Omental fat pad (tissue), 4 donors: ENCODE results near the gene ALDH1L2. TPM values are rescaled to one million over a fixed set of nuclear protein-coding genes. Genes with fewer than 3 reads are reported as not detected.

Experiments used
- ATAC-seq: fragments of 150-250 bp; one replicate; pipeline ENCODE4 v1.9.1; 2016; ENCODE audit warnings: mild to moderate bottlenecking, moderate library complexity; ENCODE audit not compliant: low FRiP score
- DNase-seq: peaks from one replicate; pipeline ENCODE4 v3.0.0-alpha.2; 2019; ENCODE audit warnings: low spot score
- total RNA-seq, 4 donors: library from RNA; depleted of rRNA; stranded (reverse); fragments of >200 nt; gene quantifications; one replicate each; pipeline ENCODE4 v1.1.0, GENCODE V29; 2016
- TF ChIP-seq, protein P1 (sequence below), 3 donors: fragments of 450-650 bp; IDR thresholded peaks; one replicate each; pipeline ENCODE4 v1.5.1; 2016 to 2017; ENCODE audit warnings: antibody characterized with exemption in 3 of 3, mild to moderate bottlenecking in 3 of 3, moderate library complexity in 2 of 3

Gene ALDH1L2
- total RNA-seq, 4 donors from 2014 or later: 3.7 to 22.4 (median 5.2) TPM

DNA sequence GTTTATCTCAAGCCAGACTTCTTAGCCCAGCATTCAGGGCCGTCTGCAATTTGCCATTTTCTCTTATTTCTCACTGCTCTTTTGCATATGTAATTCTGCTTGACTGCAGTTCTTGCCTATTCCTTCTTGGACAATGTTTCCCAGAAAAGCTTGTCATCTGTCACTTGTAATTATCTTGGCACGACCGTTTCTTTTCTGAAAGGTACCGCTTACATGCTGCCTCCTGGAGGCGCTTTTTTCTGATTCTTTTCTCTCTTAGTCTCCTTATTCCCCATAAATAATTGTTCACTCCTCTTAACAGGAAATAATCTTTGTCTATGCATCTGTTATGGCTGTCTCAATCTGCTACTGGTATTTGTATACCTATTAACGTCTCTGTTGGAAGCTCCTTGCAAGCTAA lies 1.2 kb upstream of the ALDH1L2 start:
- DNase-seq (no peak), ATAC-seq (no peak)
- TF ChIP-seq, protein P1, sequence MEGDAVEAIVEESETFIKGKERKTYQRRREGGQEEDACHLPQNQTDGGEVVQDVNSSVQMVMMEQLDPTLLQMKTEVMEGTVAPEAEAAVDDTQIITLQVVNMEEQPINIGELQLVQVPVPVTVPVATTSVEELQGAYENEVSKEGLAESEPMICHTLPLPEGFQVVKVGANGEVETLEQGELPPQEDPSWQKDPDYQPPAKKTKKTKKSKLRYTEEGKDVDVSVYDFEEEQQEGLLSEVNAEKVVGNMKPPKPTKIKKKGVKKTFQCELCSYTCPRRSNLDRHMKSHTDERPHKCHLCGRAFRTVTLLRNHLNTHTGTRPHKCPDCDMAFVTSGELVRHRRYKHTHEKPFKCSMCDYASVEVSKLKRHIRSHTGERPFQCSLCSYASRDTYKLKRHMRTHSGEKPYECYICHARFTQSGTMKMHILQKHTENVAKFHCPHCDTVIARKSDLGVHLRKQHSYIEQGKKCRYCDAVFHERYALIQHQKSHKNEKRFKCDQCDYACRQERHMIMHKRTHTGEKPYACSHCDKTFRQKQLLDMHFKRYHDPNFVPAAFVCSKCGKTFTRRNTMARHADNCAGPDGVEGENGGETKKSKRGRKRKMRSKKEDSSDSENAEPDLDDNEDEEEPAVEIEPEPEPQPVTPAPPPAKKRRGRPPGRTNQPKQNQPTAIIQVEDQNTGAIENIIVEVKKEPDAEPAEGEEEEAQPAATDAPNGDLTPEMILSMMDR (IDR thresholded peaks at IDR 0.05): no peak

DNA sequence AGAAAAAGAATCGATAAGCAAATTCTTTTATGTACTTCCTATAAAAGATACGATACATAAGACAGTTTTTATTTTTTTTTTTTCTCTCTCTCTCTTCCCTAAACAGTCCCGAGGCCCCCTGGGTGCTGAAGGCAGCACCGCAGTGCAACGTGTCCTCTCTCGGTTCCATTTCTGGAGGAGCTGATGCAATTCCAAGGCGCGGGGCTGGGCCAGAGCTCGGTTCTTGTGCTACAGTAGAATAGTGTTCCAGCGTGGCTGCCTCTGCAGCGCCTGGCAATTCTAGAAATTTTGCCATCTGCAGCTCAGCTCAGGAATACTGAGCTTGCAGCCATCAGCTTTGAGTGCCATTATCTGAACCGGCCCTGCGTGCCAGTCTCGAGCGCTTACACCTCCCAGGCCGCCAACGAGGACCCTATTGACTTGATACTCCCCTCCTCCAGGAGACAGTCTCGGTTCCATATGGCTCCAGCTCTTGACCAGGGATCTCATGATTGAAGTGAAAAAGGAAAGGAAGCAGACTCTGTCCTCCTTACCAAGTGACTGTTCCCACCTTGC lies 630 bp downstream of the ALDH1L2 start:
- DNase-seq: no peak
- ATAC-seq: peak; percentile 39
- TF ChIP-seq, protein P1 (IDR thresholded peaks at IDR 0.05): no peak

DNA sequence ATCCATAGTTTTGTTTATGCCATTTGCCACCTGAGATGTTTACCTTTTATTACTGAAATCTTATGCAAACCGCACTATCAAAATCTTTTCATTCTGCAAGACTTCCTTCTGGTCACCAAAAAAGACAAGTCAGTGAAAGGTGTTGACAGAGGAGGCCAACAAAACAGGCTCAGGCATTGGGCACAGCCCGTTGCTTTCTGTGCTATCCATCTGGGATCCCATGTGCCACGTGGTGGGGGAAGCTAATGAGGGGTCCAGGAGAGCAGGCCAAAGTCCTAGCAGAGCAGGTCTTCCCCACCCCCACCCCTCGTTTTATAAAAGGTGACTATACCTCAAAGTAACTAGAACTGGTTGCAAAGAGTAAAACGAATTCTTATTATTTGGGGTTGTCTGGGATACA lies 1.2 kb downstream of the ALDH1L2 start:
- ATAC-seq (no peak), DNase-seq (no peak)
- TF ChIP-seq, protein P1 (IDR thresholded peaks at IDR 0.05): no peak

DNA sequence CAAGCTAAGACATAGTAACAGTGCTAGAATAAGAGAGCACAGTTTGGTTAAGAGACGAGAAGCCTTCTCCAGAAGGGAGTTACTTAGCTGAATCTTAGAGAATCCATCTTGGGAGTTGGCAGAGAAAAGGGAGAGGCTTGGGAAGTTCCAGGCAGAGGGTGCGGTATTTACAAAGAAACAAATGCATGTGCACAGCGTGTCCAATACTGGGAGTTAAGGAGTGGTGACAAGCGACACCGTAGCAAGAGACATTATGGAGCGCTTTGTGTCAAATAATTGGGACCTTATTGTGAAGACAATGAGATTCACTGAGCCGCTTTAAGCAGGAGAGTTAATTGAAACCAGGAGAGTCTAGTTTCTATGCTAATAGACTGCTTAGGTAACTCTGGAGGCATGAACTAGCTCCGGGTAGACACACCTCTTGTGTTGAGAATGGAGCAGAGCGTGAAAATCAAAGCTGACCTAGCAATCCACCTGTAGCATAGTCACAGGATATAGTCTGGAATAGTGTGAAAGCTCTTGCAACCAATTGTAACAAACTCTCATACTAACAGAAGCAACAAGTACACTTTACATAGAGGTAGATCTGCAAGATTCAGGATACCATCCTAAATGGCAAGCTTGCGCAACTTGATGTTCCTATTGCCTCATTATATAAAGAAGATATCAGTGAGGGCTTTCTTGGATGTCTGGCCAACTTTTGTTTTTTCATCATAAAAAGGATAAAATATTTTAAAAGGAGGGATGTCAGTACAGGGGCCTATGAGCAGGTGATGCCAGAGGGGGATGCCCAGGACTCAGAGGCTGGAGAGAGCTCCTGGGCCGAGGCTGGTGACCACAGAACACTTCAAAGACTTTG lies 5.3 kb downstream of the ALDH1L2 start:
- TF ChIP-seq, protein P1 (IDR thresholded peaks at IDR 0.05): no peak
- ATAC-seq (no peak), DNase-seq (no peak)

DNA sequence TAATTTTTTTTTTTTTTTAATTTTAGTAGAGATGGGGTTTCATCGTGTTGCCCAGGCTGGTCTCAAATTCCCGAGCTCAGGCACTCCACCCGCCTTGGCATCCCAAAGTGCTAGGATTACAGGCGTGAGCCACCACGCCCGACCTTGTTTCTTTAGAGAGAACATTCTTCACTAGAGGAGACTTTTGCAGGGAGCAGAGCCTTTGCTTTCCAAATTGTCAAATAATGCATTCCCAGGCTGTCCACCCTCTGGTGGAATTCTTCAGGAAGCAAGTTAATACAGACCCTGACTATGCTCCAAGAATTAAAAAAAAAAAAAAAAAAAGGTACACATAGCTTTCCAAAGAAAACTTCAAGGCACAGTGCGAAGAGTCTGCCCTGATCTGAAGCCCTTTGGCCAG lies 6.8 kb downstream of the ALDH1L2 start:
- DNase-seq (no peak), ATAC-seq (no peak)
- TF ChIP-seq, protein P1 (IDR thresholded peaks at IDR 0.05): no peak

DNA sequence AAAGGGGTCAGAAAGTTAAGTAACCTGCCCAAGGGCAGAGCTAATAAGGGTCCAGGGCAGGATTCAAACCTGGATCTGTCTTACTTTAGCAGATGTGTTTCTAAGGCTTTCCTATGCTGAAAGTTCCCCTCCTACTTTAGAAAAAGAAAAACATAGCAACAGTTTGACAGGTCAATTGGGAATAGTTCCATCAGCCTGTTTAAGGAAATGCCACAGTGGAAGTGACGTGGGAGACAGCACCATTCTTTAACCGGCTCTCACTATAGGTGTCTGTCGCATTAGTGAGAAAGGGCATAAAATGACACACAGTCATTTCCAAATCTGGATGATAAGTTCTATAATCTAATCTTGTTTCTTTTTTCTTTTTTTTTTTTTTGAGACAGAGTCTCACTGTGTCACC lies 7.3 kb downstream of the ALDH1L2 start:
- TF ChIP-seq, protein P1 (IDR thresholded peaks at IDR 0.05): no peak
- DNase-seq: no peak
- no peak for ATAC-seq

DNA sequence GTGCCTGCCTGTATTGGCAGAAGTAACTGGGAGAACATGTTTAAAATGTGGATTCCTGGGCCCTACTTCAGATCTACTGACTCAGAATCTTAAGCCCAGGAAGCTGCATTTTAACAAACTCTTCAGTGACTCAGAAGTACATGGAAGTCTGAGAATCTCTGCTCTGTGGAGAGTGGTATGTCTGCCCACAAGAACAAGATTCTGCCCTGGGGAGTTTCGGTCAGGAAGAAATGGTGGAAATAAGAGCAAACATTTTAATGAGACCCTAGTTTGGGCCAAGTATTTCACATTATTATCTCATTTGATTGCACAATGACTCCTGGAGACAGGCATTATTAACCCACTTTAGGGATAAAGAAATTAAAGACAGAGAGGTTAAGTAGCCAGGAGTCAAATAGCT lies 8.2 kb downstream of the ALDH1L2 start:
- TF ChIP-seq, protein P1 (IDR thresholded peaks at IDR 0.05): no peak
- DNase-seq (no peak), ATAC-seq (no peak)
